PC-9 (cell line): ENCODE measurements around the gene SEC24D.
"Not testable (repeated sequence)": the region's sequence is repeated elsewhere in the genome, so short reads cannot be mapped to it uniquely, and the experiment has no call there.

Experiments
- EZH2 ChIP-seq: fragments of 200-600 bp; sonication (generic); IDR thresholded peaks from 2 replicates; pipeline ENCODE4 v1.8.0; 2017; ENCODE audit warnings: antibody characterized with exemption, low read depth
- TF ChIP-seq, protein P1 (sequence below): fragments of 200-600 bp; sonication (generic); conservative IDR thresholded peaks from 2 replicates; pipeline ENCODE4 v1.6.1; 2017; ENCODE audit warnings: mixed run types, antibody characterized with exemption, mild to moderate bottlenecking, moderate library complexity

DNA sequence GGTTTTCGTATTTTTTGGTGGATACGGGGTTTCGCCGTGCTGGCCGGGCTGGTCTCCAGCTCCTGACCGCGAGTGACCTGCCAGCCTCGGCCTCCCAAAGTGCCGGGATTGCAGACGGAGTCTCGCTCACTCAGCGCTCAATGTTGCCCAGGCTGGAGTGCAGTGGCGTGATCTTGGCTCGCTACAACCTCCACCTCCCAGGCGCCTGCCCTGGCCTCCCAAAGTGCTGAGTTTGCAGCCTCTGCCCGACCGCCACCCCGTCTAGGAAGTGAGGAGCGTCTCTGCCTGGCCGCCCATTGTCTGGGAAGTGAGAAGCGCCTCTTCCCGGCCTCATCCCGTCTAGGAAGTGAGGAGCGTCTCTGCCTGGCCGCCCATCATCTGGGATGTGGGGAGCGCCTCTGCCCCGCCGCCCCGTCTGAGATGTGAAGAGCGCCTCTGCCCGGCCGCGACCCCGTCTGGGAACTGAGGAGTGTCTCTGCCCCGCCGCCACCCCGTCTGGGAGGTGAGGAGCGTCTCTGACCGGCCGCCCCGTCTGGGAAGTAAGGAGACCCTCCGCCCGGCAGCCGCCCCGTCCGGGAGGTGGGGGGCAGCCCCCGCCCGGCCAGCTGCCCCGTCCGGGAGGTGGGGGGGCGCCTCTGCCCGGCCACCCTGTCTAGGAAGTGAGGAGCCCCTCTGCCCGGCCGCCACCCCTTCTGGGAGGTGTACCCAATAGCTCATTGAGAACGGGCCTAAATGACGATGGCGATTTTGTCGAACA is 44.1 kb downstream of the SEC24D start:
- TF ChIP-seq, protein P1, sequence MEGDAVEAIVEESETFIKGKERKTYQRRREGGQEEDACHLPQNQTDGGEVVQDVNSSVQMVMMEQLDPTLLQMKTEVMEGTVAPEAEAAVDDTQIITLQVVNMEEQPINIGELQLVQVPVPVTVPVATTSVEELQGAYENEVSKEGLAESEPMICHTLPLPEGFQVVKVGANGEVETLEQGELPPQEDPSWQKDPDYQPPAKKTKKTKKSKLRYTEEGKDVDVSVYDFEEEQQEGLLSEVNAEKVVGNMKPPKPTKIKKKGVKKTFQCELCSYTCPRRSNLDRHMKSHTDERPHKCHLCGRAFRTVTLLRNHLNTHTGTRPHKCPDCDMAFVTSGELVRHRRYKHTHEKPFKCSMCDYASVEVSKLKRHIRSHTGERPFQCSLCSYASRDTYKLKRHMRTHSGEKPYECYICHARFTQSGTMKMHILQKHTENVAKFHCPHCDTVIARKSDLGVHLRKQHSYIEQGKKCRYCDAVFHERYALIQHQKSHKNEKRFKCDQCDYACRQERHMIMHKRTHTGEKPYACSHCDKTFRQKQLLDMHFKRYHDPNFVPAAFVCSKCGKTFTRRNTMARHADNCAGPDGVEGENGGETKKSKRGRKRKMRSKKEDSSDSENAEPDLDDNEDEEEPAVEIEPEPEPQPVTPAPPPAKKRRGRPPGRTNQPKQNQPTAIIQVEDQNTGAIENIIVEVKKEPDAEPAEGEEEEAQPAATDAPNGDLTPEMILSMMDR, result not testable (repeated sequence)
- not testable (repeated sequence) for TF ChIP-seq EZH2
